Urothelium cell line (cell line): ENCODE measurements around the gene SDC1.

Experiments used
- DNase-seq: peaks from one replicate; pipeline ENCODE4 v3.0.0; 2011; ENCODE audit warnings: low spot score, mixed read lengths
- FAIRE-seq: peaks from 2 replicates; lab custom pipeline; 2011; peaks lifted over from hg19 to GRCh38; lab: Jason Lieb, UNC

The SDC1 gene

GRCh38 chr2:20173496-20174402, 51.2 kb downstream of the SDC1 start:
- no peak for FAIRE-seq
- DNase-seq, result no peak

- DNase-seq, result no peak
- FAIRE-seq, result no peak
These were observed 51.9 kb downstream of the SDC1 start for GRCh38 chr2:20173064-20173463.

- FAIRE-seq (no peak), DNase-seq (no peak)
These were observed 52.5 kb downstream of the SDC1 start for GRCh38 chr2:20172273-20173055.

GRCh38 chr2:20171445-20171977, 53.4 kb downstream of the SDC1 start:
- no peak for FAIRE-seq

GRCh38 chr2:20170704-20171250, 54.2 kb downstream of the SDC1 start:
- DNase-seq, result no peak
- FAIRE-seq, result no peak

More at GRCh38 chr2:20171445-20171977, 53.4 kb downstream of the SDC1 start:
- DNase-seq, result no peak

- no peak for DNase-seq
- FAIRE-seq, result no peak
These were observed 54.9 kb downstream of the SDC1 start for GRCh38 chr2:20169796-20170703.

GRCh38 chr2:20168727-20169696, 55.9 kb downstream of the SDC1 start:
- no peak for FAIRE-seq
- DNase-seq, result no peak

GRCh38 chr2:20168048-20168726, 56.7 kb downstream of the SDC1 start:
- FAIRE-seq, result no peak
- no peak for DNase-seq

- FAIRE-seq (no peak), DNase-seq (no peak)
These were observed 57.6 kb downstream of the SDC1 start for GRCh38 chr2:20167356-20167755.

- no peak for FAIRE-seq
- DNase-seq, result peak; percentile 46
These were observed 59.0 kb downstream of the SDC1 start for GRCh38 chr2:20165677-20166509.

- DNase-seq (no peak), FAIRE-seq (peak; percentile 100)
These were observed 60.0 kb downstream of the SDC1 start for GRCh38 chr2:20164734-20165478.

GRCh38 chr2:20164061-20164733, 60.7 kb downstream of the SDC1 start:
- peak; percentile 55 for DNase-seq
- FAIRE-seq, result no peak

GRCh38 chr2:20159411-20160070, 65.4 kb downstream of the SDC1 start:
- FAIRE-seq (no peak), DNase-seq (no peak)

- DNase-seq (no peak), FAIRE-seq (no peak)
These were observed 67.6 kb downstream of the SDC1 start for GRCh38 chr2:20157193-20157891.

- no peak for DNase-seq
- no peak for FAIRE-seq
These were observed 68.1 kb downstream of the SDC1 start for GRCh38 chr2:20156836-20157192.
